Esophagus muscularis mucosa (tissue), 4 donors: ENCODE results near the gene OVAAL. TPM values are rescaled to one million over a fixed set of nuclear protein-coding genes. Genes with fewer than 3 reads are reported as not detected.

Experiments used
- DNase-seq: peaks from one replicate; pipeline ENCODE4 v3.0.0-alpha.2; 2017; ENCODE audit errors: extremely low spot score
- H3K27ac ChIP-seq, 4 donors: fragments of 200-600 bp; sonication (generic); replicated peaks in 1 of 4; 1 replicate in 3 of 4; 2 replicates in 1 of 4; pipeline ENCODE4 v1.5.1; 2016 to 2019; ENCODE audit warnings: mild to moderate bottlenecking in 1 of 4
- H3K27me3 ChIP-seq, 4 donors: fragments of 200-600 bp; sonication (generic); one replicate each; pipeline versions ENCODE4 v1.5.1 to v1.6.0; 2016 to 2019
- H3K36me3 ChIP-seq, 4 donors: fragments of 200-600 bp; sonication (generic); one replicate each; pipeline ENCODE4 v1.5.1; 2016 to 2019
- H3K4me1 ChIP-seq, 4 donors: fragments of 200-600 bp; sonication (generic); one replicate each; pipeline ENCODE4 v1.5.1; 2016 to 2019
- H3K4me3 ChIP-seq, 4 donors: fragments of 200-600 bp; sonication (generic); 1 replicate in 2 of 4; 2 replicates in 2 of 4; pipeline ENCODE4 v1.5.1; 2016 to 2019; ENCODE audit warnings: mild to moderate bottlenecking in 4 of 4, moderate library complexity in 1 of 4
- H3K9me3 ChIP-seq, 4 donors: fragments of 200-600 bp; sonication (generic); 1 replicate in 3 of 4; 2 replicates in 1 of 4; pipeline ENCODE4 v1.5.1; 2016 to 2019
- EP300 ChIP-seq: sonication (generic); formaldehyde crosslinking; IDR thresholded peaks from one replicate; pipeline ENCODE4 v1.6.1; 2017; ENCODE audit warnings: antibody characterized with exemption
- POLR2A ChIP-seq: fragments of 450-650 bp; IDR thresholded peaks from one replicate; pipeline ENCODE4 v1.6.1; 2017; ENCODE audit warnings: antibody characterized with exemption, moderate library complexity, mild to moderate bottlenecking, low read depth
- POLR2AphosphoS5 ChIP-seq, 2 donors: sonication (generic); formaldehyde crosslinking; IDR thresholded peaks; one replicate each; pipeline ENCODE4 v1.6.1; 2017; ENCODE audit warnings: antibody characterized with exemption in 2 of 2
- WGBS: methylation state at CpG from one replicate; pipeline ENCODE4 v1.1.5; 2018; 5-methylcytosine and 5-hydroxymethylcytosine counted together
- intact Hi-C: fragments of 100-400 bp; cut with DNase I; formaldehyde crosslinking; loops from one replicate; pipeline ENCODE4 v1.15.1; 2023
- total RNA-seq, 4 donors: library from RNA; depleted of rRNA; stranded (reverse); fragments of >200 nt; gene quantifications; one replicate each; pipeline versions ENCODE4 v1.1.0 to v1.2.1, GENCODE V29; 2016
- TF ChIP-seq, protein P1 (sequence below), 3 experiments: fragments of 200-600 bp in 2 of 3; fragments of 450-650 bp in 1 of 3; sonication (generic) in 2 of 3; IDR thresholded peaks; one replicate each; pipeline ENCODE4 v1.5.1; 2017 to 2019; ENCODE audit warnings: antibody characterized with exemption in 3 of 3, mild to moderate bottlenecking in 2 of 3, moderate library complexity in 1 of 3

Gene OVAAL
- total RNA-seq, 4 donors from 2014 or later = not detected

DNA sequence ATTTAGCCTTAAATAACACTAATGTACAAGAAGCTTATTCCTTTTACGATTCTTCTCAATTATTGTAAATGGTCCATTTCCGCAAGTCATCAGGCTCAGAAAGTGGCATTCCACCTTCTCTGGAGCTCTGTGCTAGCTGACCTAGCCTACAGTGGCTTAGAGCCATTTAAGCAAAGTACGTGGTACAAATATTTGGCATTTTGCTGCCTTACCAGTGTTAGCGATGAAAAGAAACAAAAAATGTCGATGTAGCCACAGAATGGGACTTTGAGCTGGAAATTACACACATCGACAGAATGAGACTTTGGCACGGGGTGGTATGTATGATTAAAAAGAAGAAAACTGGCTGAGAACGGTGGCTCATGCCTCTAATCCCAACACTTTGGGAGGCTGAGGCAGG is 26.1 kb downstream of the OVAAL start:
- no peak for DNase-seq
- TF ChIP-seq POLR2A = no peak
- TF ChIP-seq EP300 = no peak
- TF ChIP-seq POLR2AphosphoS5 (IDR thresholded peaks at IDR 0.05) = no peak
- TF ChIP-seq, protein P1, sequence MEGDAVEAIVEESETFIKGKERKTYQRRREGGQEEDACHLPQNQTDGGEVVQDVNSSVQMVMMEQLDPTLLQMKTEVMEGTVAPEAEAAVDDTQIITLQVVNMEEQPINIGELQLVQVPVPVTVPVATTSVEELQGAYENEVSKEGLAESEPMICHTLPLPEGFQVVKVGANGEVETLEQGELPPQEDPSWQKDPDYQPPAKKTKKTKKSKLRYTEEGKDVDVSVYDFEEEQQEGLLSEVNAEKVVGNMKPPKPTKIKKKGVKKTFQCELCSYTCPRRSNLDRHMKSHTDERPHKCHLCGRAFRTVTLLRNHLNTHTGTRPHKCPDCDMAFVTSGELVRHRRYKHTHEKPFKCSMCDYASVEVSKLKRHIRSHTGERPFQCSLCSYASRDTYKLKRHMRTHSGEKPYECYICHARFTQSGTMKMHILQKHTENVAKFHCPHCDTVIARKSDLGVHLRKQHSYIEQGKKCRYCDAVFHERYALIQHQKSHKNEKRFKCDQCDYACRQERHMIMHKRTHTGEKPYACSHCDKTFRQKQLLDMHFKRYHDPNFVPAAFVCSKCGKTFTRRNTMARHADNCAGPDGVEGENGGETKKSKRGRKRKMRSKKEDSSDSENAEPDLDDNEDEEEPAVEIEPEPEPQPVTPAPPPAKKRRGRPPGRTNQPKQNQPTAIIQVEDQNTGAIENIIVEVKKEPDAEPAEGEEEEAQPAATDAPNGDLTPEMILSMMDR (IDR thresholded peaks at IDR 0.05) = no peak
- intact Hi-C loops = no loop called here
- no peaks in the 10 kb centered on the region for H3K27me3 ChIP-seq
- WGBS = 94% methylated on average over 8 of the region's 8 CpGs
- H3K27ac ChIP-seq = peak overlapping the region in 1 of 4 donors; percentile 48
- peaks cover 0 to 6% (median 0%) of the 10 kb centered on the region in 4 donors for H3K9me3 ChIP-seq
- H3K4me1 ChIP-seq = peaks cover 0 to 22% (median 8%) of the 10 kb centered on the region in 4 donors
- no peak overlapping the region for H3K4me3 ChIP-seq
- no peaks in the 10 kb centered on the region for H3K36me3 ChIP-seq

DNA sequence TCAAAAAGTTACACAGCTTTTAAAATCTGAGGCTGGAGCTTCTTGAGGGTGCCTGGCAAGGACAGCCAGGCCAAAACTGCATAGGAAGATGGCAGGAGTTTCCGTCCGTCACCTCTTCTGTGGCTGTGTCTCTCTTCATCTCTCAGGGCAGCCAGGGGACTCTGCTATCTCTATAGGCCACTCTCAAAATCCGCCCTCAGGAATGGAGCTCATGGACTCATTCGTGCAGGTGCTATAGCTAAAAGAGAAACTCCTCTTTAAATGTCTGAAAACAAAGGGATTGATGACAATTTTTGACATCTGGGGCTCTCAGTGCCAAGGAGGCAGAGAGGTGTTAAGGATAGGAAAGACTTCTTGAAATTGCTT is 27.2 kb downstream of the OVAAL start:
- WGBS = 88% methylated on average over 4 of the region's 4 CpGs
- Histone ChIP-seq H3K27ac (peak overlapping the region in 2 of 4 donors; percentile 48), H3K27me3 (no peaks in the 10 kb centered on the region), H3K9me3 (peaks cover 0 to 6% (median 0%) of the 10 kb centered on the region in 4 donors), H3K4me1 (peaks cover 0 to 22% (median 8%) of the 10 kb centered on the region in 4 donors), H3K4me3 (no peak overlapping the region), H3K36me3 (no peaks in the 10 kb centered on the region)
- intact Hi-C loops = no loop called here
- DNase-seq = no peak
- no peak for TF ChIP-seq POLR2A
- TF ChIP-seq, protein P1 (IDR thresholded peaks at IDR 0.05) = no peak
- no peak for TF ChIP-seq EP300
- TF ChIP-seq POLR2AphosphoS5 (IDR thresholded peaks at IDR 0.05) = no peak

DNA sequence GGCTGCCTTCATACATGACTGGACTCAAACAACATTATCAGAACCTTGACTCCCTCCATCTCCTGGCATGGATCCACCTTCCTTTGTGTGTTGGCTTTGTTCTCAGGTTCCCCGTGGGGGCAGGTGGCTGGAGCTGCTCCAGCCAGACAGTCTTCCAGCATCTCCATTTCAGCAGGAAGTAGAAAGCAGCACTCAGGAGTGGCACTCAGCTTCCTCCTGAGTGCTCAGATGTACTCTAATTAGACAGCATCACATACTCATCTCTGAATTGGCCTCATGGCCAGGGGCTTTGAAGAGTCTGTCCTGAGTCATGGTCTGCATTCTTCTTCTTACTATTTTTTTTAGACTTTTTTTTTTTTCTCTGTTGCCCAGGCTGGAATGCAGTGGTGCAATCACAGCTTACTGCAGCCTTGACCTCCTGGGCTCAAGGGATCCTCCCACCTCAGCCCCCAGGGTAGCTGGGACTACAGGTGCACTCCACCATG is 27.9 kb downstream of the OVAAL start:
- DNase-seq = no peak
- 9% methylated on average over 1 of the region's 1 CpG for WGBS
- TF ChIP-seq POLR2A (no peak), EP300 (no peak), POLR2AphosphoS5 (IDR thresholded peaks at IDR 0.05) (no peak)
- TF ChIP-seq, protein P1 (IDR thresholded peaks at IDR 0.05) = no peak
- H3K9me3 ChIP-seq = peaks cover 0 to 6% (median 0%) of the 10 kb centered on the region in 4 donors
- intact Hi-C loops = no loop called here
- H3K4me3 ChIP-seq = no peak overlapping the region
- H3K36me3 ChIP-seq = no peaks in the 10 kb centered on the region
- no peaks in the 10 kb centered on the region for H3K27me3 ChIP-seq
- H3K27ac ChIP-seq = no peak overlapping the region
- H3K4me1 ChIP-seq = peaks cover 0 to 22% (median 8%) of the 10 kb centered on the region in 4 donors

DNA sequence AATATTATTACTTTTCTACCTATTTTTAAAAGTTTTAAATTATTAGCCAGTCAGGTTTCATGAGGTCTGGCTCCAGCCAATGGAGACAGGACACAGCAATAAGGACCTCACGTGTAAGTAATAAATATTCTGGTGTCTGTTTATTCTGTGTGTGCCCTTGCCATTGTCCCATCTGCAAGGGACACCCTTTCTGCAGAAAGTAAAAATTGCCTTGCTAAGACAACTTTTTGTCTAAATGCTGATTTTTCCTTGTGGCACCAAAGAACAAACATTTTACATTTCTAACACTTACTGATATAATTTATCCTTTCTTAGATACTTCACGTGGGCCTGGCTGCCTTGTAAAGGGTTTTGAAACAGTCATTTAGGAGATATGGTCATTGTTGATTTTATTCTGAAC is 29.4 kb downstream of the OVAAL start:
- Histone ChIP-seq H3K9me3 (peaks cover 0 to 6% (median 0%) of the 10 kb centered on the region in 4 donors), H3K4me3 (no peak overlapping the region), H3K4me1 (peaks cover 0 to 22% (median 8%) of the 10 kb centered on the region in 4 donors), H3K36me3 (no peaks in the 10 kb centered on the region), H3K27me3 (no peaks in the 10 kb centered on the region), H3K27ac (no peak overlapping the region)
- WGBS = 91% methylated on average over 2 of the region's 2 CpGs
- TF ChIP-seq EP300 (no peak), POLR2A (no peak), POLR2AphosphoS5 (IDR thresholded peaks at IDR 0.05) (no peak)
- TF ChIP-seq, protein P1 (IDR thresholded peaks at IDR 0.05) = no peak
- DNase-seq = no peak
- intact Hi-C loops = no loop called here

DNA sequence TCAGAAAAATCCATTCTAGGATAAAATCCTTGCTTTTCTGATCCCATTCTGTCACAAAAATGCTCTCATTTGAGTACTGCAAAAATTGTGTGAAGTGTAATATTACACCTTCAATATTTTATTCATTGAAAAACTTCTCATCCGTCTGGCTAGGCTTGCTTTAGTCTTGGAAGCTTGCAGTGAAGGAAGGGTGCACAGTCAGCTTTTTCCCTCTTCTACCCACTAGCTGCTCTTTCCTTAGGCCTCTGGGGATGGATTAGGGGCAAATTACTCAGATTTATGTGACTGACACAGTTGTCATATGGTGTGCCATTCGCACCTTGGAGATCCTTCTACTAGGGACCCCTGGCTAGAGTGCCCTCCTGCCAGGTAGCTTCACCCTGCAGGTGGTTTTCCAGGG is 32.1 kb downstream of the OVAAL start:
- H3K27ac ChIP-seq = no peak overlapping the region
- H3K9me3 ChIP-seq = peaks cover 0 to 6% (median 0%) of the 10 kb centered on the region in 4 donors
- H3K4me1 ChIP-seq = peaks cover 2 to 11% (median 3%) of the 10 kb centered on the region in 4 donors
- WGBS = 89% methylated on average over 2 of the region's 2 CpGs
- H3K27me3 ChIP-seq = no peaks in the 10 kb centered on the region
- intact Hi-C loops = no loop called here
- TF ChIP-seq POLR2A (no peak), EP300 (no peak), POLR2AphosphoS5 (IDR thresholded peaks at IDR 0.05) (no peak)
- TF ChIP-seq, protein P1 (IDR thresholded peaks at IDR 0.05) = no peak
- H3K36me3 ChIP-seq = no peaks in the 10 kb centered on the region
- no peak overlapping the region for H3K4me3 ChIP-seq
- DNase-seq = peak; percentile 72
